Peyer's patch (tissue), 4 donors: ENCODE data around the gene SLC34A1. TPM values are rescaled to one million over a fixed set of nuclear protein-coding genes. Genes with fewer than 3 reads are reported as not detected.
"Not testable (repeated sequence)": the region's sequence is repeated elsewhere in the genome, so short reads cannot be mapped to it uniquely, and the experiment has no call there.

Experiments used
- DNase-seq, 3 donors: peaks; one replicate each; pipeline ENCODE4 v3.0.0-alpha.2; 2017 to 2019
- H3K27ac ChIP-seq, 4 donors: fragments of 200-600 bp; sonication (generic); one replicate each; pipeline ENCODE4 v1.5.1; 2016 to 2019
- H3K27me3 ChIP-seq, 2 donors: fragments of 200-600 bp; sonication (generic); one replicate each; pipeline ENCODE4 v1.5.1; 2019
- H3K36me3 ChIP-seq, 3 donors: fragments of 200-600 bp; sonication (generic); one replicate each; pipeline ENCODE4 v1.5.1; 2016 to 2019
- H3K4me1 ChIP-seq, 4 donors: fragments of 200-600 bp; sonication (generic); one replicate each; pipeline ENCODE4 v1.5.1; 2016 to 2019
- H3K4me3 ChIP-seq, 4 donors: fragments of 200-600 bp; sonication (generic); 1 replicate in 3 of 4; 2 replicates in 1 of 4; pipeline ENCODE4 v1.5.1; 2016 to 2019; ENCODE audit warnings: mild to moderate bottlenecking in 1 of 4
- H3K9me3 ChIP-seq, 4 donors: fragments of 200-600 bp; sonication (generic); one replicate each; pipeline ENCODE4 v1.5.1; 2016 to 2019; ENCODE audit warnings: mild to moderate bottlenecking in 1 of 4
- POLR2A ChIP-seq, 2 donors: fragments of 450-650 bp; IDR thresholded peaks; one replicate each; pipeline ENCODE4 v1.5.1; 2017; ENCODE audit warnings: antibody characterized with exemption in 2 of 2, mild to moderate bottlenecking in 2 of 2, moderate library complexity in 2 of 2
- total RNA-seq, 4 donors: library from RNA; depleted of rRNA; stranded (reverse); fragments of >200 nt; gene quantifications; one replicate each; pipeline ENCODE4 v1.1.0, GENCODE V29; 2016
- TF ChIP-seq, protein P1 (sequence below), 6 experiments: fragments of 450-650 bp in 4 of 6; fragments of 200-600 bp in 2 of 6; sonication (generic) in 1 of 6; IDR thresholded peaks; one replicate each; pipeline ENCODE4 v1.5.1; 2017 to 2019; ENCODE audit warnings: antibody characterized with exemption in 6 of 6, mild to moderate bottlenecking in 3 of 6, moderate library complexity in 1 of 6

Gene SLC34A1
- total RNA-seq, 4 donors from 2014 or later: 0.35 TPM; not detected in 3

DNA sequence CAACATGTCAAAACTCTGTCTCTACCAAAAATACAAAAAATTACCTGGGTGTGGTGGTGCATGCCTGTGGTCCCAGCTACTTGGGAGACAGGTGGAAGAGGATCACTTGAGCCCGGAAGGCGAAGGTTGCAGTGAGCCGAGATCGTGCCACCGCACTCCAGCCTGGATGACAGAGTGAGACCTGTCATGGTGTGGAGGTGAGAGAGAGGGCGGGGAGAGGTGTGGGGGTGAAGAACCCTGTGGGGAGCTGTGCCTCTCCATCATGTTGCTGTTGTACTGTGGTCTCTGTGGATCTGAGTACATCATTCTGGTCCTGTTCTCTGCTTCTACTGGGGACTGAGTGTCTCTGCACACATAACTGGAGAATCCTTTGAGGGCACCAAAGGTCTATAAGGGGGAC is 11.3 kb upstream of the SLC34A1 start:
- Histone ChIP-seq H3K4me1 (peaks cover 3 to 21% (median 11%) of the 10 kb centered on the region in 4 donors), H3K27ac (peak overlapping the region in 3 of 4 donors; percentile 6 to 77 (median 35)), H3K9me3 (no peaks in the 10 kb centered on the region), H3K4me3 (no peak overlapping the region), H3K27me3 (no peaks in the 10 kb centered on the region), H3K36me3 (no peaks in the 10 kb centered on the region)
- TF ChIP-seq POLR2A (IDR thresholded peaks at IDR 0.05): no peak
- TF ChIP-seq, protein P1, sequence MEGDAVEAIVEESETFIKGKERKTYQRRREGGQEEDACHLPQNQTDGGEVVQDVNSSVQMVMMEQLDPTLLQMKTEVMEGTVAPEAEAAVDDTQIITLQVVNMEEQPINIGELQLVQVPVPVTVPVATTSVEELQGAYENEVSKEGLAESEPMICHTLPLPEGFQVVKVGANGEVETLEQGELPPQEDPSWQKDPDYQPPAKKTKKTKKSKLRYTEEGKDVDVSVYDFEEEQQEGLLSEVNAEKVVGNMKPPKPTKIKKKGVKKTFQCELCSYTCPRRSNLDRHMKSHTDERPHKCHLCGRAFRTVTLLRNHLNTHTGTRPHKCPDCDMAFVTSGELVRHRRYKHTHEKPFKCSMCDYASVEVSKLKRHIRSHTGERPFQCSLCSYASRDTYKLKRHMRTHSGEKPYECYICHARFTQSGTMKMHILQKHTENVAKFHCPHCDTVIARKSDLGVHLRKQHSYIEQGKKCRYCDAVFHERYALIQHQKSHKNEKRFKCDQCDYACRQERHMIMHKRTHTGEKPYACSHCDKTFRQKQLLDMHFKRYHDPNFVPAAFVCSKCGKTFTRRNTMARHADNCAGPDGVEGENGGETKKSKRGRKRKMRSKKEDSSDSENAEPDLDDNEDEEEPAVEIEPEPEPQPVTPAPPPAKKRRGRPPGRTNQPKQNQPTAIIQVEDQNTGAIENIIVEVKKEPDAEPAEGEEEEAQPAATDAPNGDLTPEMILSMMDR (IDR thresholded peaks at IDR 0.05): no peak
- DNase-seq: no peak

DNA sequence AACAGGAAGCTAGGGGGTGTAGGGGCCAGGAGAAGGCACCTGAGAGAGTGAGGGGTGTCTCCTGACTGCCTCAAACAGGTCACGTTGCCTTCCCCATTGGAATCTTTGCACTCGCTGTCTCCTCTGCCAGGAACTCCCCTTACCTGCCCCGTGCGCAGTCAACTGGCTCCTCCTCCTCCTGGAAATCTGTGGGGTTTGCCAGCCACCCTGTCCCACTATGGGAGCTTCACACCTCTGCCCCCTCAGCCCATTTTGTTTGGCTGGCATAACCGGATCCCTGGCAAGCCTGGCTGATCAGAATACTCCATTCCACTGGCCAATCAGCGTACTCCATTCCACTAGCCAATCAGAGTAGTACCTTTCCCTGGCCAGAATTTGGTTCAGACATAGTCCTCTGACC is 10.4 kb upstream of the SLC34A1 start:
- Histone ChIP-seq H3K36me3 (no peaks in the 10 kb centered on the region), H3K4me1 (peaks cover 3 to 21% (median 10%) of the 10 kb centered on the region in 4 donors), H3K27ac (peak overlapping the region in 2 of 4 donors; percentile 12 to 77), H3K9me3 (no peaks in the 10 kb centered on the region), H3K27me3 (no peaks in the 10 kb centered on the region), H3K4me3 (no peak overlapping the region)
- no peak for TF ChIP-seq POLR2A (IDR thresholded peaks at IDR 0.05)
- TF ChIP-seq, protein P1 (IDR thresholded peaks at IDR 0.05): no peak
- DNase-seq: no peak

DNA sequence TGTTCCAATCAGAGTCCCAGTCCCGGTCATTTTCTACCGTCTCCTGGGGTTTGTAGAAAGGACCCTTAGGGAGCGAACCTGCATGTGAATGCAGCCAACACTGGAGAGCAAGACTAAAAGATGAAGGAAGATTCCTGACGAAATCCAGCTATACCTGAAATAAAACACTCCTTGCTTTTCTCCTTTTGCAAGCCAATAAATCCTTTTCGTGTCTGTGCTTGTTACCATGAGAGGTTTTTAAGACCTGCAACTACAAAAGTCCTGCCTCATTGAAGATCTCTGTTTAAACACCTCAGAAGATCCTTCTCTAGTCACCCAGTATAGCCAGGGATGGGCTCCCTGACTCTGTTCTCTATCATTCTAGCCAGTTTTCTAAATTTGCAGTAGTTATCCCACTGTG is 10.0 kb upstream of the SLC34A1 start:
- no peaks in the 10 kb centered on the region for H3K9me3 ChIP-seq
- no peaks in the 10 kb centered on the region for H3K36me3 ChIP-seq
- DNase-seq: no peak
- H3K27ac ChIP-seq: peak overlapping the region in 2 of 4 donors; percentile 12 to 77
- no peaks in the 10 kb centered on the region for H3K27me3 ChIP-seq
- peaks cover 2 to 21% (median 10%) of the 10 kb centered on the region in 4 donors for H3K4me1 ChIP-seq
- no peak for TF ChIP-seq POLR2A (IDR thresholded peaks at IDR 0.05)
- TF ChIP-seq, protein P1 (IDR thresholded peaks at IDR 0.05): no peak
- H3K4me3 ChIP-seq: no peak overlapping the region

GRCh38 chr5:177375516-177375915 is 8.7 kb upstream of the SLC34A1 start:
- not testable (repeated sequence) for H3K27ac ChIP-seq, H3K4me3 ChIP-seq, H3K27me3 ChIP-seq, H3K9me3 ChIP-seq, H3K36me3 ChIP-seq, DNase-seq
- peaks cover 0 to 21% (median 4%) of the 10 kb centered on the region in 4 donors for H3K4me1 ChIP-seq

- H3K27ac ChIP-seq: no peak overlapping the region
- H3K27me3 ChIP-seq: no peaks in the 10 kb centered on the region
- H3K4me3 ChIP-seq: no peak overlapping the region
- TF ChIP-seq POLR2A (IDR thresholded peaks at IDR 0.05): no peak
- TF ChIP-seq, protein P1 (IDR thresholded peaks at IDR 0.05): no peak
- no peaks in the 10 kb centered on the region for H3K36me3 ChIP-seq
- H3K4me1 ChIP-seq: peaks cover 0 to 21% (median 3%) of the 10 kb centered on the region in 4 donors
- DNase-seq: no peak
- no peaks in the 10 kb centered on the region for H3K9me3 ChIP-seq
These were observed 8.1 kb upstream of the SLC34A1 start for GRCh38 chr5:177376107-177376506.

DNA sequence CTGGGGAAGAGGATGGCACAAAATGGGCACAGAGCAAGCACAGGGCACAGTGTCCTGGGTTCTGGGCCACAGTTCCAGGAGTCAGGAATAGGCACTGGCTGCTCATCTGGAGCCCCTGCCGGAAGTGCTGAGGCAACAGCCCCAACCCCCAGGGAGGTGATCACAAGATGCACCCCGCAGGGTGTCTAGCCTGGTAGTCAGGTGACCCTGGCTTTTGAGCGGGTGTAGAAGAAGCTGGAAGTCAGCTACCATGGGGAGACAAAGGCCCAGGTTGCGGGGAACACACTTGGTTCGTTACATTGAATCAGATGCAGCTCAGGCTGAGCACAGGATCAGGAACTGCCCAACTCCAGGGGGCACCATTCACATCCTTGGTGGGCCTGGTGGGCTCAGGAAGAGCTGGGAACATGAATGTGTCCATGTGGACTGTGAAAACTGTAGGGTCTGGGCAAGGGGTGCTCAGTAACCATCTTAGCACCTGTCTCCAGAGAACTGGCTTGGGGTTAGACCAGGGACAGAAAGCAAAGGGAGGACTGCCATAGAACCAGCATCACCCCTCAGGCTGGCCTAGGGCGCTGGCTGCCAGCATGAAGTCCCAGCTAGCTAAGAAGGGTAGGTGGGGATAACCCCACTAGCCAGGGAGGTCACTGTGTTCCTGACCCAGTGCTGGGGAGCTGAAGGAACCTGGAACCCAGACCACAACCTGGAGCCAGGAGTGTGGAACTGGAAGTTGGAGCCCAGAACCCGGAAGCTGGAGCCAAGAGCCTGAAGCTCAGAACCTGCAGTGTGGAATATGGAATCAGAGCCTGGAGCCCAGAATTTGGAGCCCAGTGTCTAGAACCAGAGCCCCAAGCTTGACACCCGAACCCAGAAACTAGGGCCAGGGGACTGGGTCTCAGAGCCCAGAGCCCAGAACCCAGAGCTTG is 6.1 kb upstream of the SLC34A1 start:
- peaks cover 0 to 6% (median 0%) of the 10 kb centered on the region in 4 donors for H3K4me1 ChIP-seq
- no peak overlapping the region for H3K27ac ChIP-seq
- no peak overlapping the region for H3K4me3 ChIP-seq
- TF ChIP-seq, protein P1 (IDR thresholded peaks at IDR 0.05): no peak
- TF ChIP-seq POLR2A (IDR thresholded peaks at IDR 0.05): no peak
- no peak for DNase-seq
- H3K9me3 ChIP-seq: no peaks in the 10 kb centered on the region
- H3K36me3 ChIP-seq: no peaks in the 10 kb centered on the region
- H3K27me3 ChIP-seq: no peaks in the 10 kb centered on the region
